Naive B cell (primary cell): ENCODE measurements around the gene CDC5L. TPM values are rescaled to one million over a fixed set of nuclear protein-coding genes. Genes with fewer than 3 reads are reported as not detected.

ENCODE experiments used
- ATAC-seq, 2 donors: fragments of 150-1000 bp; cut with Tn5 transposase; 2 replicates each; pipeline ENCODE4 v1.10.0; 2021; ENCODE audit warnings: low read depth in 2 of 2, mild to moderate bottlenecking in 2 of 2, moderate library complexity in 2 of 2
- DNase-seq: peaks from one replicate; pipeline ENCODE4 v3.0.0; 2022
- H3K27ac Mint-ChIP-seq, 6 donors: one replicate each; pipeline ENCODE4 v1.8.0; 2020 to 2022; ENCODE audit warnings: mild to moderate bottlenecking in 6 of 6, mixed read lengths in 6 of 6, moderate library complexity in 5 of 6, inconsistent platforms in 2 of 6
- H3K27me3 Mint-ChIP-seq, 3 donors: one replicate each; pipeline ENCODE4 v1.8.0; 2021 to 2022; ENCODE audit warnings: mixed read lengths in 3 of 3, mild to moderate bottlenecking in 1 of 3
- H3K36me3 Mint-ChIP-seq, 2 donors: one replicate each; pipeline ENCODE4 v1.8.0; 2020 to 2022; ENCODE audit warnings: mixed read lengths in 2 of 2, inconsistent platforms in 1 of 2, mild to moderate bottlenecking in 1 of 2
- H3K4me1 Mint-ChIP-seq, 3 donors: one replicate each; pipeline ENCODE4 v1.8.0; 2020 to 2022; ENCODE audit warnings: mixed read lengths in 3 of 3, inconsistent platforms in 1 of 3, mild to moderate bottlenecking in 1 of 3, moderate library complexity in 1 of 3
- H3K4me3 Mint-ChIP-seq, 8 donors: one replicate each; pipeline ENCODE4 v1.8.0; 2020 to 2022; ENCODE audit warnings: mild to moderate bottlenecking in 8 of 8, mixed read lengths in 8 of 8, moderate library complexity in 8 of 8, inconsistent platforms in 2 of 8
- H3K9me3 Mint-ChIP-seq, 7 donors: one replicate each; pipeline ENCODE4 v1.8.0; 2020 to 2022; ENCODE audit warnings: mixed read lengths in 7 of 7, mild to moderate bottlenecking in 5 of 7, inconsistent platforms in 2 of 7, moderate library complexity in 1 of 7
- polyA plus RNA-seq, 6 donors: library from polyadenylated mRNA; unstranded; fragments of 300-500 nt; fragmentation: Illumina TruSeq; gene quantifications; one replicate each; pipeline ENCODE4 v1.2.3, GENCODE V29; 2021; ENCODE audit warnings: low read depth in 6 of 6

Gene CDC5L
- polyA plus RNA-seq, 6 donors from 2014 or later = 7.8 to 20.8 (median 17.0) TPM

GRCh38 chr6:44407951-44408670, 20.6 kb downstream of the CDC5L start:
- ATAC-seq (no peak), DNase-seq (no peak)
- Mint-ChIP-seq H3K36me3 (peaks cover 53 to 58% of the 10 kb centered on the region in 2 donors), H3K9me3 (peaks cover 0 to 7% (median 2%) of the 10 kb centered on the region in 7 donors), H3K4me3 (no peak overlapping the region), H3K4me1 (peaks cover 3 to 8% (median 7%) of the 10 kb centered on the region in 3 donors), H3K27ac (no peak overlapping the region), H3K27me3 (no peaks in the 10 kb centered on the region)

- DNase-seq (no peak), ATAC-seq (no peak)
- H3K27ac Mint-ChIP-seq = peak overlapping the region in 1 of 6 donors; percentile 50
- H3K4me1 Mint-ChIP-seq = peaks cover 3 to 14% (median 7%) of the 10 kb centered on the region in 3 donors
- H3K27me3 Mint-ChIP-seq = no peaks in the 10 kb centered on the region
- peaks cover 0 to 7% (median 2%) of the 10 kb centered on the region in 7 donors for H3K9me3 Mint-ChIP-seq
- no peak overlapping the region for H3K4me3 Mint-ChIP-seq
- H3K36me3 Mint-ChIP-seq = peaks cover 47 to 59% of the 10 kb centered on the region in 2 donors
These were observed 21.8 kb downstream of the CDC5L start for GRCh38 chr6:44409207-44409794.

GRCh38 chr6:44410363-44410762, 22.9 kb downstream of the CDC5L start:
- H3K9me3 Mint-ChIP-seq = peaks cover 0 to 7% (median 2%) of the 10 kb centered on the region in 7 donors
- peaks cover 49 to 64% of the 10 kb centered on the region in 2 donors for H3K36me3 Mint-ChIP-seq
- DNase-seq (no peak), ATAC-seq (no peak)
- H3K4me1 Mint-ChIP-seq = peaks cover 11 to 21% (median 16%) of the 10 kb centered on the region in 3 donors
- no peak overlapping the region for H3K4me3 Mint-ChIP-seq
- H3K27me3 Mint-ChIP-seq = no peaks in the 10 kb centered on the region
- peak overlapping the region in 1 of 6 donors; percentile 58 for H3K27ac Mint-ChIP-seq

GRCh38 chr6:44411141-44411540, 23.6 kb downstream of the CDC5L start:
- no peak overlapping the region for H3K4me3 Mint-ChIP-seq
- peaks cover 57 to 66% of the 10 kb centered on the region in 2 donors for H3K36me3 Mint-ChIP-seq
- ATAC-seq (no peak), DNase-seq (no peak)
- peak overlapping the region in 4 of 6 donors; percentile 11 to 85 (median 21) for H3K27ac Mint-ChIP-seq
- H3K9me3 Mint-ChIP-seq = peaks cover 0 to 7% (median 2%) of the 10 kb centered on the region in 7 donors
- H3K27me3 Mint-ChIP-seq = no peaks in the 10 kb centered on the region
- peaks cover 14 to 28% (median 23%) of the 10 kb centered on the region in 3 donors for H3K4me1 Mint-ChIP-seq

GRCh38 chr6:44415449-44415848, 27.9 kb downstream of the CDC5L start:
- Mint-ChIP-seq H3K4me1 (peaks cover 20 to 38% (median 38%) of the 10 kb centered on the region in 3 donors), H3K4me3 (no peak overlapping the region)

GRCh38 chr6:44415873-44416502, 28.5 kb downstream of the CDC5L start:
- no peak for DNase-seq
- no peak for ATAC-seq
- Mint-ChIP-seq H3K9me3 (peaks cover 0 to 2% (median 0%) of the 10 kb centered on the region in 7 donors), H3K27ac (no peak overlapping the region), H3K4me3 (no peak overlapping the region), H3K27me3 (no peaks in the 10 kb centered on the region), H3K36me3 (peaks cover 44 to 50% of the 10 kb centered on the region in 2 donors), H3K4me1 (peaks cover 20 to 40% (median 35%) of the 10 kb centered on the region in 3 donors)

More at GRCh38 chr6:44415449-44415848, 27.9 kb downstream of the CDC5L start:
- peak overlapping the region in 1 of 6 donors; percentile 13 for H3K27ac Mint-ChIP-seq
- H3K27me3 Mint-ChIP-seq = no peaks in the 10 kb centered on the region
- no peak for DNase-seq
- peaks cover 43 to 53% of the 10 kb centered on the region in 2 donors for H3K36me3 Mint-ChIP-seq
- H3K9me3 Mint-ChIP-seq = peaks cover 0 to 2% (median 0%) of the 10 kb centered on the region in 7 donors
- peak in 1 of 2 donors; percentile 23 for ATAC-seq

GRCh38 chr6:44422531-44422930, 35.0 kb downstream of the CDC5L start:
- no peaks in the 10 kb centered on the region for H3K9me3 Mint-ChIP-seq
- no peaks in the 10 kb centered on the region for H3K27me3 Mint-ChIP-seq
- peaks cover 24 to 30% of the 10 kb centered on the region in 2 donors for H3K36me3 Mint-ChIP-seq
- DNase-seq = no peak
- H3K27ac Mint-ChIP-seq = no peak overlapping the region
- no peak for ATAC-seq
- peaks cover under 1 to 5% (median under 1%) of the 10 kb centered on the region in 3 donors for H3K4me1 Mint-ChIP-seq
- H3K4me3 Mint-ChIP-seq = no peak overlapping the region

- H3K27ac Mint-ChIP-seq = peak overlapping the region in 1 of 6 donors; percentile 59
These were observed 35.8 kb downstream of the CDC5L start for GRCh38 chr6:44423306-44423705.

GRCh38 chr6:44425951-44426350, 38.4 kb downstream of the CDC5L start:
- Mint-ChIP-seq H3K27ac (no peak overlapping the region), H3K27me3 (no peaks in the 10 kb centered on the region), H3K4me3 (no peak overlapping the region), H3K36me3 (peaks cover 17 to 36% of the 10 kb centered on the region in 2 donors), H3K9me3 (no peaks in the 10 kb centered on the region), H3K4me1 (peaks cover 0 to 1% (median 0%) of the 10 kb centered on the region in 3 donors)
- no peak for DNase-seq
- ATAC-seq = no peak

More at GRCh38 chr6:44423306-44423705, 35.8 kb downstream of the CDC5L start:
- ATAC-seq = no peak
- no peak overlapping the region for H3K4me3 Mint-ChIP-seq
- no peaks in the 10 kb centered on the region for H3K9me3 Mint-ChIP-seq
- DNase-seq = no peak
- peaks cover 0 to 5% (median 0%) of the 10 kb centered on the region in 3 donors for H3K4me1 Mint-ChIP-seq
- peaks cover 22 to 28% of the 10 kb centered on the region in 2 donors for H3K36me3 Mint-ChIP-seq
- no peaks in the 10 kb centered on the region for H3K27me3 Mint-ChIP-seq

- no peaks in the 10 kb centered on the region for H3K4me1 Mint-ChIP-seq
- H3K4me3 Mint-ChIP-seq = no peak overlapping the region
- peaks cover 15 to 33% of the 10 kb centered on the region in 2 donors for H3K36me3 Mint-ChIP-seq
- no peak for DNase-seq
- no peaks in the 10 kb centered on the region for H3K27me3 Mint-ChIP-seq
- ATAC-seq = no peak
- no peak overlapping the region for H3K27ac Mint-ChIP-seq
- no peaks in the 10 kb centered on the region for H3K9me3 Mint-ChIP-seq
These were observed 41.2 kb downstream of the CDC5L start for GRCh38 chr6:44428682-44429081.

- DNase-seq (no peak), ATAC-seq (no peak)
- Mint-ChIP-seq H3K9me3 (no peaks in the 10 kb centered on the region), H3K4me1 (no peaks in the 10 kb centered on the region), H3K4me3 (no peak overlapping the region), H3K36me3 (peaks cover 5 to 21% of the 10 kb centered on the region in 2 donors), H3K27me3 (no peaks in the 10 kb centered on the region), H3K27ac (peak overlapping the region in 1 of 6 donors; percentile 76)
These were observed 42.8 kb downstream of the CDC5L start for GRCh38 chr6:44430326-44430725.

- peaks cover 0 to 18% of the 10 kb centered on the region in 2 donors for H3K36me3 Mint-ChIP-seq
- no peaks in the 10 kb centered on the region for H3K4me1 Mint-ChIP-seq
- H3K4me3 Mint-ChIP-seq = no peak overlapping the region
- H3K9me3 Mint-ChIP-seq = no peaks in the 10 kb centered on the region
- peak overlapping the region in 2 of 6 donors; percentile 32 to 50 for H3K27ac Mint-ChIP-seq
- DNase-seq (no peak), ATAC-seq (peak in 1 of 2 donors; percentile 40)
- no peaks in the 10 kb centered on the region for H3K27me3 Mint-ChIP-seq
These were observed 43.7 kb downstream of the CDC5L start for GRCh38 chr6:44431118-44431725.

GRCh38 chr6:44432227-44432626, 44.7 kb downstream of the CDC5L start:
- Mint-ChIP-seq H3K4me3 (no peak overlapping the region), H3K27me3 (no peaks in the 10 kb centered on the region), H3K36me3 (peaks cover 0 to 20% of the 10 kb centered on the region in 2 donors), H3K27ac (peak overlapping the region in 1 of 6 donors; percentile 36), H3K4me1 (no peaks in the 10 kb centered on the region), H3K9me3 (no peaks in the 10 kb centered on the region)
- ATAC-seq = no peak
- DNase-seq = no peak
